Small intestine (tissue), 7 donors: ENCODE measurements around the gene SPAG7. TPM values are rescaled to one million over a fixed set of nuclear protein-coding genes. Genes with fewer than 3 reads are reported as not detected.
A peak's percentile ranks its signal among the peaks of the same experiment; 100 is the strongest.

Experiments used
- DNase-seq, 2 donors: peaks; one replicate each; pipeline versions ENCODE4 v3.0.0 to v3.0.0-alpha.2; 2013
- FAIRE-seq: peaks from 2 replicates; lab custom pipeline; 2012; peaks lifted over from hg19 to GRCh38; lab: Jason Lieb, UNC
- H3K27ac ChIP-seq, 3 donors: one replicate each; pipeline ENCODE4 v1.5.1; 2013; ENCODE audit warnings: low read length in 2 of 3, mild to moderate bottlenecking in 2 of 3, control low read depth in 1 of 3, inconsistent platforms in 1 of 3, low read depth in 1 of 3, moderate library complexity in 1 of 3
- H3K27me3 ChIP-seq, 3 donors: one replicate each; pipeline ENCODE4 v1.6.1; 2013; ENCODE audit warnings: low read length in 3 of 3, inconsistent platforms in 1 of 3; ENCODE audit not compliant: control insufficient read depth in 3 of 3, insufficient read depth in 3 of 3
- H3K36me3 ChIP-seq, 3 donors: one replicate each; pipeline ENCODE4 v1.6.1; 2013; ENCODE audit warnings: low read length in 3 of 3, inconsistent platforms in 1 of 3, low read depth in 1 of 3, mild to moderate bottlenecking in 1 of 3, moderate library complexity in 1 of 3; ENCODE audit not compliant: control insufficient read depth in 3 of 3, insufficient read depth in 2 of 3
- H3K4me1 ChIP-seq, 3 donors: one replicate each; pipeline ENCODE4 v1.6.1; 2013; ENCODE audit warnings: low read length in 2 of 3, inconsistent platforms in 1 of 3, low read depth in 1 of 3, mild to moderate bottlenecking in 1 of 3, moderate library complexity in 1 of 3; ENCODE audit not compliant: control insufficient read depth in 3 of 3, insufficient read depth in 2 of 3
- H3K4me3 ChIP-seq, 3 donors: one replicate each; pipeline ENCODE4 v1.5.1; 2013; ENCODE audit warnings: low read length in 3 of 3, control low read depth in 1 of 3, inconsistent platforms in 1 of 3, low read depth in 1 of 3, mild to moderate bottlenecking in 1 of 3, moderate library complexity in 1 of 3
- H3K9me3 ChIP-seq, 2 donors: one replicate each; pipeline ENCODE4 v1.6.1; 2013; ENCODE audit warnings: low read depth in 1 of 2, low read length in 1 of 2; ENCODE audit not compliant: control insufficient read depth in 2 of 2, insufficient read depth in 1 of 2
- WGBS, 3 donors: extraction: QIAGEN DNeasy Blood & Tissue Kit; methylation state at CpG; one replicate each; pipeline ENCODE4 v1.1.7; 2013; 5-methylcytosine and 5-hydroxymethylcytosine counted together
- polyA plus RNA-seq, 4 donors: library from polyadenylated mRNA; stranded (reverse) in 3 of 4; unstranded in 1 of 4; fragments of 200-250 nt in 3 of 4; fragments of 120-200 nt in 1 of 4; gene quantifications; one replicate each; pipeline versions ENCODE4 v1.2.1 to v1.2.3, GENCODE V29; 2013
- donor health status: healthy with polysubstance abuse.
- donor health status: control.
- donor health status: control.
- donor health status: Bipolar disorder and iron deficiency.
- donor health status: healthy.

SPAG7 gene
- polyA plus RNA-seq, 4 donors, result 76.7 to 101 (median 80.0) TPM

- no peaks in the 10 kb centered on the region for H3K9me3 ChIP-seq
- no peaks in the 10 kb centered on the region for H3K27me3 ChIP-seq
- peaks cover 17 to 61% (median 25%) of the 10 kb centered on the region in 3 donors for H3K36me3 ChIP-seq
- FAIRE-seq (no peak), DNase-seq (no peak)
- peaks cover 0 to 26% (median 13%) of the 10 kb centered on the region in 3 donors for H3K4me1 ChIP-seq
- peak overlapping the region; percentile 27 to 98 (median 98) for H3K4me3 ChIP-seq
- 38 to 53% (median 41%) methylated on average over 12 of the region's 12 CpGs for WGBS, 3 donors
- H3K27ac ChIP-seq, result peak overlapping the region in 2 of 3 donors; percentile 86 to 88
These were observed 31.9 kb upstream of the SPAG7 start for GRCh38 chr17:4999430-5000093.

- DNase-seq, result peak; percentile 87
- peak overlapping the region; percentile 84 to 88 (median 86) for H3K27ac ChIP-seq
- H3K36me3 ChIP-seq, result peaks cover 17 to 54% (median 19%) of the 10 kb centered on the region in 3 donors
- H3K4me1 ChIP-seq, result peaks cover 0 to 26% (median 13%) of the 10 kb centered on the region in 3 donors
- WGBS, 3 donors, result 12 to 17% (median 16%) methylated on average over 13 to 14 of the region's 14 CpGs
- no peaks in the 10 kb centered on the region for H3K9me3 ChIP-seq
- H3K27me3 ChIP-seq, result no peaks in the 10 kb centered on the region
- FAIRE-seq, result no peak
- H3K4me3 ChIP-seq, result peak overlapping the region; percentile 97 to 98 (median 98)
These were observed 31.3 kb upstream of the SPAG7 start for GRCh38 chr17:4998732-4999429.

DNA sequence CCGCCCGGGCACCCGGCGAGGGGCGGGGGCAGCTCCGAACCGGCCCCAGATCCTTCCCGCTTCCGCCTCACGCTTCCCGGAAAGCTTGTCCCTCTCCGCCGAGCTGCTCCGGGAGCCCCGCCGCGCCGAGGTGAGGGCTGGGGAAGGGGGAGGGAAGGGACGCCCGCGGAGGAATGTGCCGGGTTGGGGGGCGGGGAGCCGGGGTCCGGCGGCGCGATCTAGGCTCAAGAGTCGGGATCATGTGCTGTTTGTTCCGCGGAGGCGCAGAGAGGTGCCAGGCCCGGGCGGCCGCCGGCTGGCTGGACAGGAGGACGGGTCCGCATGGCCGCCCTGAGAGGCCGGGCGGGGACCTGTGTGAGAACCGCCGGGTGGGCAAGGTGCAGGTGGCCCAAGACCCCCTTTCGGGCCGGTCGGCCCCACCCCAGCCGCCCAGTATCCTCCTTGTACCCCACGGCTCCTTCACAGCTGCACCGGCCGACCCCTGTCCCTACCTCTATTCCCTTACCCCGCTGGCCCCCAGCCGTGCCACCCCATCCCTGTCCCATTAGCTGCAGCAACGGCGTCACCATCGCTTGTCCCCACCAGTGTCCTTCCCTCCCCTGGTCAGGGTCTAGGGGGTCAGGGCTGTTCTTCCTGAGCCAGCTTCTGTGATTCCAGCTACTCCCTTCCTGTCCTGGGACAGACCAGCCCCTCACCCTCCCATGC lies 30.6 kb upstream of the SPAG7 start:
- H3K4me3 ChIP-seq, result peak overlapping the region; percentile 97 to 98 (median 98)
- no peak for FAIRE-seq
- H3K36me3 ChIP-seq, result peaks cover 11 to 47% (median 14%) of the 10 kb centered on the region in 3 donors
- H3K4me1 ChIP-seq, result peaks cover 0 to 26% (median 13%) of the 10 kb centered on the region in 3 donors
- 0 to 1% (median 0%) methylated on average over 46 to 55 of the region's 55 CpGs for WGBS, 3 donors
- no peaks in the 10 kb centered on the region for H3K27me3 ChIP-seq
- peak in 1 of 2 donors; percentile 56 for DNase-seq
- no peaks in the 10 kb centered on the region for H3K9me3 ChIP-seq
- peak overlapping the region; percentile 84 to 88 (median 86) for H3K27ac ChIP-seq

DNA sequence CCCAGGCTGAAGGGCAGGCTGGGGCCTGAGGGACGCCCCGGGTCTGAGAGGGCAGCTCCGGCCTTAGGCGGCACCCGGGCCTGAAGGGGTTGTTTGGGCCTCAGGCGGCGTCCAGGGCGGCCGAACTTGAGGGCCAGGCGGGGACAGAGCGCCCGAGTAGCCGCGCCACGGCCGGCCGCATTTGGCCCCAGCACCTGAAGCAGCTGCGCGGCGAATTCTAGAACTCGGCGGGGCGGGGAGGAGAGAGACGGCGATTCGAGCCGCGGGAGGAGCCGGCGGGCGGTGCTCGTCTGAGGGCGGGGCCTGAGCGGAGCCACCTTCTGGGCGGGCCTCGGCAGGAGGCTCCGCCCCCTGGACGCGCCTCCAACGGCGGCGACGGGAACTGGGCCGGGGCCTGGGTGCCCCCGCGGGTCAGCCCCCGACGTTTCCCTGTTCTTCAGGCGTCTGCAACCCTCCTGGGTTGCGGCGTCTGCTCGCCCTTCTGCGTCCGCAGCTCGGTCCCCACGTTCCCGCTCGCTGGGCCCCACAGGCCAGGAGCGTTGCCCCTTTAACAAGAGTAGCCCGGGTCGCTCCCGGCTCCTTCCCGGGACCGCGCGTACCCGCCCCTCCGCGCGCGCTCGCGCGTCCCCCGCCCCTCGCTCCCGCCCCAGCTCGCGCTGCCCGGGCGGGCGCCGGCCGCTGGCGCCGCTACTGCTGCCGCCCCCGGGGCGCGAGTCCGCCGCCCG lies 29.8 kb upstream of the SPAG7 start, which contains the start of the genes INCA1 and KIF1C:
INCA1 (minus strand) TSS at position 221 of the 725 bp plus-strand sequence. CDS start 3,085 bp downstream, outside the sequence.
KIF1C (plus strand) TSS at position 649 of the 725 bp plus-strand sequence. CDS start 2,297 bp downstream, outside the sequence.
- FAIRE-seq (no peak), DNase-seq (peak; percentile 92 to 97)
- H3K27ac ChIP-seq, result peak within 1 kb of the TSS; percentile 84 to 93 (median 89)
- no peaks in the 10 kb centered on the region for H3K27me3 ChIP-seq
- H3K4me3 ChIP-seq, result peak within 1 kb of the TSS; percentile 97 to 98 (median 98)
- H3K4me1 ChIP-seq, result peaks cover 0 to 26% (median 13%) of the 10 kb centered on the region in 3 donors
- H3K9me3 ChIP-seq, result no peaks in the 10 kb centered on the region
- 0 to 1% (median 0%) methylated on average over 54 to 93 of the region's 93 CpGs for WGBS, 3 donors
- H3K36me3 ChIP-seq, result peaks cover 6 to 40% (median 11%) of the 10 kb centered on the region in 3 donors

- 83 to 85% (median 84%) methylated on average over 6 of the region's 6 CpGs for WGBS, 3 donors
- Histone ChIP-seq H3K4me1 (peaks cover 0 to 10% (median 2%) of the 10 kb centered on the region in 3 donors), H3K36me3 (peaks cover 0 to 10% (median 0%) of the 10 kb centered on the region in 3 donors), H3K4me3 (no peak overlapping the region), H3K27me3 (no peaks in the 10 kb centered on the region), H3K27ac (no peak overlapping the region), H3K9me3 (no peaks in the 10 kb centered on the region)
- FAIRE-seq (no peak), DNase-seq (no peak)
These were observed 26.5 kb upstream of the SPAG7 start for GRCh38 chr17:4994081-4994595.

DNA sequence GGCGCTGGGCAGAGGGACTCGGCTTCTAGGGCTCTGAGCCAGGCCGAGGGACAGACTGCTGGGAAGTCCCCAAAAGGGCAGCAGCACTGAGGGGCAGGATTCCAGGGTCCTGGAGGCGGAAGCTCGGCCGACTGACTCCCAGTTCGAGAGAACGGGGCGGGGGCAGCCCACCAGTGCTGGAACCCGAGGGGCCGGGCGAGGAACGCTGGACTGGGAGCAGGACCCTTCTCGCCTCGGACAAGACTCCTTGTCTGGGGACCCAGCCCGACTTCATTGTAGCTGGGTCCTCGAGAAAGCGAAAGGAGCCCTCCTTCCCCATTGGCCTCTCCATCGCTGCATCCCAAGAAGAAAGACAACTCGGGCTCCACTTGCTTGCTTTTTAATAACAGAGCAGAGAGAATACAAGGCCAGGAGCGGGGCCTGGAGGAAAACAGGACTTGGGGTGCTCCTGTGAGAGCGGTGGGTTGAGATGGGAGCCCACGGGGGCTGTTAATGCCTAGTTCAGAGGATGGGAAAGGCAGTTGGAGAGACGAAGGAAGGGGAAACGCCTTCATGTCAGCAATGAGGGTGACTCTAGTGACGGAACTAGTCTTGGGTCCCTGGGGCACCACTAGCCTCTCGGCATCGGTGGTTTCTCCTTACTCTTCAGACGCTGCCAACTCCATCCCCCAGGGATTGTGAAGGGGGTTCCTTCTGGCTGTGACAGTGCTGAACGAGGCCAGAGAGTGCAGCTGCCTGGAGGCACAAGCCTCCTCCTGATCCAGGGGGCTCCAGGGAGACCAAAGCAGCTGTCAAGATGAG lies 20.4 kb upstream of the SPAG7 start:
- Histone ChIP-seq H3K27ac (peak overlapping the region; percentile 86 to 91 (median 90)), H3K4me3 (peak overlapping the region; percentile 81 to 86 (median 84)), H3K9me3 (no peaks in the 10 kb centered on the region), H3K36me3 (peaks cover 0 to 12% (median 0%) of the 10 kb centered on the region in 3 donors), H3K4me1 (peaks cover 5 to 27% (median 16%) of the 10 kb centered on the region in 3 donors), H3K27me3 (no peaks in the 10 kb centered on the region)
- DNase-seq, result no peak
- FAIRE-seq, result no peak
- WGBS, 3 donors, result 4 to 12% (median 9%) methylated on average over 29 to 30 of the region's 30 CpGs
